HG02610 (cell line): ENCODE measurements around the gene HOXA10.

Source experiments
- ATAC-seq: cut with Tn5 transposase; IDR thresholded peaks from one replicate; pipeline ENCODE4 v1.9.1; 2021; ENCODE audit warnings: mild to moderate bottlenecking, moderate library complexity; ENCODE audit not compliant: unreplicated experiment

Gene HOXA10

DNA sequence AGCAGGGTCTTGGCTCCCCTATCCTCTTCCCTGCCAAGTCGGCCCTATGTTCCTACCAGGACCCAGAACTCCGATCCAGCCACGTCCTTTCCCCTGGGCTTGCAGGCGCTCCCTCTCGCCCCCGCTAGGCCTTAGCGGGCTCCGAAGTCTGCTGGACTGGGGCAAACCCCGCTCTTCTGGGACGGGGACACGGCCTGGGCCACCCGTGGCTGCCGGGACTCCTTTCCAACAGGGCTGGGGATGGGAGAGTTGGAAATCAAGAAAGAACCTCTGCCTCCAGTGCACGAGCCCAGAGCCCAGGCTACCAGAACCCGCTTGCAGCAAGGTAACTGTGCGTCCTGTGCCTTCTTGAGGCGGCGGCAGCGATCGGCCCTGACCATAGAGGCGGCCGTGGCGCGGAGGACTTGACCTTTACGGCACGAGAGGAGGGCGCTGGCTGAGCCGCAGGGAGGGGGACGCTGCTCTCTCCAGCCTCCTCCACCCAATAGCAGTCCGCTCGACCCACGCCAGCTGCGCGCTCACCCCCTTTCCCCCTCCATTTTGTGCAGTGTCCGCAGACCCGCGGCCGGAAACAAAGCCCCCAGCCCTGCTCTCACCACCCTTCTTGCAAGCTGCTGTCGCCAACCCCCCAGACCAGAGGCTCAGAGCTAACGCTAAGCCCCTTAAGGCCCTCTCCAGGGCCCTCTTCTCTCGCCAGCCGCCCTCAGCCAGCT is 17.9 kb upstream of the HOXA10 start:
- ATAC-seq = no peak

DNA sequence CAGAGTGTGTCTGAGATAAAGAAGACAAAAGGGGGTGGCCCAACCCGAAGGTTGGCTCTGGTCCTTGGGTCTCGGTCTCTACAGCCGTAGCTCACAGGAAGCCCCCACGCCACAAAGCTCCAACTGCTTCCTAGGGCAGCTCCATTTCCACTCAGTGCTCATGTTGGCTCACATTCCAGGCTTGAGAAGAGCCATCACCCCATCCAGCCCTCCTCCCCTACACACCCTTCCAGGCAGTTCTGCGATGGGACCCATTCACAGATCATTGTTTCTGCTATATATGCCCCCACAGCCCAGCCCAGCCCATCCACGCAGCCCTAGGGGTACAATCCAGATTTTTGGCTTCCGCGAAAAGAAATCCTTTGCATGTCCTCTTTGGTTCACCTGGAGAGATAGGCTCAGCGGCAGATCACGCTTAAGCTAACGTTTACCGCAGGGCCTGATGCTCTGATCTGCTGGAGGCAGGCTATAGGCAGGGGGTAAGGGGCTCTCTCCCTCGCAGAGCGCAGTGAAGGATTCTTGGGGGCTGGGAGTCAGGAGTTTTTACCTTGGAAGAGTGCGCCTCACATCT is 17.1 kb upstream of the HOXA10 start:
- no peak for ATAC-seq

DNA sequence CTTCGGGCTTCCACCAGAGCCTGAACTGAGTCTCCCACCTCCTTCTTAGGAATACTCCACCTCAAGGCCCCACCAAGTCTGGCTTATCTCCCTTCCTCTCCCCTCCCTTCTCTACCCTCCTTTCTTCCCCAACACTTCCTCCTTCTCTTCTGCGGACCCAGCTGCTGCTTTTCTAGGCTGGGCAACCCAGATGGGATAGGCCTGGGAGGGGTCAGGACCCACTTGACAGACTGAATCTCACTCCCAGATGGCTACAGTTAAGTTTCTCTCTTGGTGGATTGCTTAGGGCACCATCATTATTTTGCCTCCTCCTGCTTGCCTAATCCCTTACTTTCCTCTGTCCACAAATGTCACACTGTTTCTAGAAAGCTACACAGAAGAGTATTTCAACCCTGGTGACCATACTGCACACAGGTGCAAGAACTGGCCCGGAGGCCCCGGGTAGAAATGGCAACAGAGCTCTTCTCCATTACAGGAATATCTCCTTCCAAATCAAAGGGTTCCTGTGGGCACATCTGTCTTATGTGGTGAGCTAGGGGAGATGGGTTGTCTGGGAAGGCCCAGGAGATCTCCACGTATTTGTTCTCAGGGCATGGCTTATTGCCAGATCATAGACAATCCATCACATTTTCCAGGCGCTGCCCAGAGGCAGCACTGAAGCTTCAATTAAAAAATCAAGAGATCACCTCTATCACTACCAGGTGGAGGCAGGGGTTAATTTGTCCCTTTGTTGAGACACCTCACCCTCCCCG is 16.1 kb upstream of the HOXA10 start:
- no peak for ATAC-seq

DNA sequence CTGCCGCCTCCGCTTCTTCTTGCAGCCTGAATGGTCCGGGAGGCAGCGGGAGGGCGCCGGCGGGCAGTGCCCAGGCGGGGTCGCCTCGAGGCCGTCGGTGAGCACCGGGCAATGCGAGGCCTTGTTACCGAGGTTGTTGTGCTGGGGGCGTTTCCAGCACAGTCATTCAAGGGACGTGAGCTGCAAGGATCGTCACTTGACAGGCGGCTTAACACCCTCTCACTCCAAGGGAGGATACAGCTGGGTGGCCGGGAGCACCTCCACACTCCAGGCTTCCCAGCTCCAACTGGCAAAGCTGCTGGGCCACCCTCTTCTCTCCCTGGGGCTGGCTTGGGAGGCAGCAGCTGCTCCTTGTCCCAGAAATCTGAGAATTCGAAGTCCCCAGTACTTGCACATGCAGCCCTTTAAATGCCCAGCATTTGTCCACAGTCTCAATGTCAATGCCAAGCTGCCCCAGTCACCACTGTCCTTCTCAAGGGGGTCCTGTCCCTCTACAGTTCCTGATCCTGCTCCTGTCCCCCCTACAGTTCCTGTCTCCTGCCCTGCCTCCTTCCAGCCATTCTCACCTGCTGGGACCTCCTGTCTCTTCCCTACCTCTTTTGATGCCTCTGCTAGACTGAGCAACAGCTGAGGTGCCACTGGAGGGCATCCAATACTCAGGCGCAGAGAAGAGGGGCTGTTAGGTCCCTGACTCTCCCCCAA is 15.3 kb upstream of the HOXA10 start:
- ATAC-seq = no peak

DNA sequence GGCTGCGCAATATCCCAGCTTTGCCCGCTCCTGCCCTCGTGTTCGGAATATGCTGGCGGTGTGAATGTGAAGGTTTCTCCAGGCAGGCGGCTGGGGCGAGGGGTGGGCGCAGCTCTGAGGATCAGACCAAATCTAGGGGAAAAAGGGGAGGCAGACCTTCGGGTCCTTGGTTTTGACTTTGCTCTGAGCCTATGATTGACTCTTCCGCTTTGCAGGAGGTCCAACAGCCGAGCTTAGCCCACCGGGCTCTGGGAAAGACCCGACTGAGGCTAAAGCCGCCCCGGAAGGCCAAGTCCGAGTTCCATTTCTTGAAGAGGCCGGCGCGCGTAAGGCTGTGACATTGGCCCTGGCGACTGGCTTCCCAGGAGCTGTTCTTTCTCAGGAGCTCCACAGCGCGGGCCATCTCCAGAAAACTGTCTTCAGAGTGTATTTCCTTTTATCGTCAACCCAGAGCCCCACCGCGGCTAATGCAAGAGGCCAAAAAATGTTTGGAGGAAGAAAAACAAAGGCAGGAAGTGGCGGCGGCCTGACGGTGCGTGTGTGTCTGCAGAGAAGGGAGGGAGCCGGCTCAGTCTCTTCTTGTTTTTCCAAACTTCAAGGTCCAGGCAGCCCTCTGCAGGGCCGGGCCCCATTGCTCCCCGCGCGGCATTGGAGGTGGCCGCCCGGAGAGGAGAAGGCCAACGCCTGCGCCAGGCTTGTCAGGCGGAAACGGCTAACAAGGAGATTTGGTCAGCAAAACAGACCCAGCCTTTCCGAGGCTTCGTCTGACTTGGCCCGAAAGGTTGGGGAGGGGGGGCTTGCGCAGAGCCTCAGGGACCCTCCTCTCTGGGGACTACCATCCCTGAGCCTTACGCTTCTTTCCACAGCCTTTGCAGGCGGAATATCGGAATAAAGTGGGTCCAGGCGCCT is 14.5 kb upstream of the HOXA10 start:
- no peak for ATAC-seq

DNA sequence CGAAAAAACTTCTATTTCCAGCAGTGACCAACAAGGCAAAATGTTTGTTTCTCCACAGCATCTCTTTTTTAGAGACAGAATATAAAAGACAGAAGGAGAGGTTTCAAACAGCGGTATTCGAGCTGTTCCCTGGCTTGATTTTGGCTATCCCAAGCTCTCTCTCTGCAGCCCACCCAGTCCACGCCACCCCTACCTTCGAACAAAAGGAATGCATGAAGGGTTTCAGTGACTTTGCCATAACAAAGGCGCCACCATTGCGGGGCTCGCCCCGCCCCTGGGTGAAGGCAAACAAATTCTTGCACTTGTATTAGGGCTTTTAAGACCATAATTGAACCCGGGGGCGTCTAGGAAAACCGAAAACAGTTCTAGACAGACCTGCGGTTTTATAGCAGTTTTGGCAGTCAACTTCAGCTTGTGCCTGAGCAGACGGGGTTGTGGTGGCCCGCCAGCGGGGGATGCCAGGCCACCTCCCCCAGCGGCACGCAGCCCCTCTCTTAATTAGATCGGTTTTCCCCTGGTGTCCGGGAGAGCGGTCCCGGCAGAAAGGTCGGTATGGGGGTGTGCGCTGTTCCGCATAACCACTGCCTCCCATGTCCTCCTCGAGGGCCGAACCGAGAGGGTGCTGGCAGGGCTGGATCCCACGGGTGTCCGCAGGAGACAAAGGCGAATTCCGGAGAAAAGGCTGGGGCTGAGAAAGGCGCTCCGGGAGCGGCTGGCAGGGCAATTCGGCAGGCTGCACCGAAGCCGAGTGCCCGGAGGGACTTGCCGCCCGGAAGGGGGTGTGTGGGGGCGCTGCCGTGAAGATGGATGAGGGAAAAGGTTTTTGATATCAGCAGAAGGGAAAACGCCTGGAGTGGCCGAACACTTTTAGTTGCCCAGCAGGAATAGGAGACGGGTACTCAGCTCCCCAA is 13.6 kb upstream of the HOXA10 start:
- ATAC-seq = no peak

DNA sequence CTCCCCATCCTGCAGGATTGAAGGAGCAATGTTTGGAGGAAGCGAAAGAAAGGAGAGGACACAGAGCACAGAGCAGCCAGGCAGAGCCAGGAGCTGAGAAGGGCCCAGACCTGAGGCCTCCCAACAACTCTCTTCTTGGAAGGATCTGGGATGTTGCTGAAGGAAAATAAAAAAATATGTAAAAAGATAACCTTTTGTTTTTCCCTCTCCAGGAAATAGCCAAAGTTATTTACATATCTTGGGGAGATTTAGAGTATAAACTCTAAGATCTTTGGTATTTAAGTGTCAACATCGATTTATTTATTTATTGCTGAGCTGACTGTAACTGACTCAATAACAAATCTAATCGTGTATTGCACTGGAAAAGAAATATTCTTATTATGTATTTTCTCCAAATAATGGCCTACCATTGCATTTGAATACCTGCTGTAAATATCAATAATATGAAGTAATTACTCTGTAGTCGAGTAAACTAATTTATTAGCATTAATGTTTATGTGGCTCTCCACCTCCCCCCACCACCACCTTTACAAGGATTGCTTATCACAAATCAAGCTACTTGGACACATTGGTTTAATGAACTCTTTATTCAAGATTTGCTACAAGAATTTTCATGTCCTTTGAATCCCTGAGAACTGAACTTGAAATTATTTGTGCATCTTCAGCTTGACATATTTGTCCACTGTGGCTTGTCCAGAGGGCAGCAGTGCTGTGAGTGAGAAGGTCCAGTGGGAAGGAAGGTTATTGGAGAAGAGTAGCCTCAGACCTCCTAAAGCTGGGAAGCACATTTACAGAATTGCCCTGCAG is 12.8 kb upstream of the HOXA10 start:
- ATAC-seq = no peak

DNA sequence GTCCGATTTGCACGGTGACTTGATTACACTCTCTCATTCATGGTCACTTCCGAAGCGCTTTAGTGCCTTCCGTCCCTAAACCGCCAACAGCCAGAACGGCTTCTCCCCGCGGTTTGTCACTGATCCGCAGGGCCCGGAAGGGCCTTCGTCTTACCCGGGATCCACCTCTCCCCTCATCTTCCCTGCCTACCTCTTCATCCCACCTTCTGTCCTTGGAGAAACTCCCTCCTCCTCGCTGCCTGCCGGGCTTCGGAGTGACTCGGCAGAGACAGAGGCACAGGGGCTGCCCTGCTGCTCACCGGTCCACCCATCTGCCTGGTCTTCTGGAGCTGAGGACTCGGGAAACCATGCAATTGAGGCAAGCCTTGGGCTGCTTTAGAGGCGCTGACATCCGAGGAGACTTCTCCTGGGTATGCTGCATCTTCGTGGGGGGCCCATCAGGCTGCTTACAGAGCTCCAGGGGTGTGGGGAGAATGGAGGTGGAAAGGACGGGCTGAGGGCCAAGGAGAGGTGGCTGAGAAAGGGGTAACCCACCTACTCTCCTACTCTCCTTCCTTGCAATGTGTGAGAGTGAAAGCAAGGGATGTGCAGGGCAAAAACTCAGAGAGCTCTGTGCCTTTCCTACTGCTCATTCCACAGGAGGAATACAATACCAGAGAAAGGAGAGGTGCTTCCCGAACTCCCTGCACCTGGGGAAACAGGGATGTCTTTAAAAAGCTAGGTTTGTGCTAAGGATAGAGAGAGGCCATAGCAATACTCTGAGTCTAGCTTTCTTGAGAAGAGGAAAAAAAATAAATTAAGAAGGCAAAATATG is 11.9 kb upstream of the HOXA10 start:
- no peak for ATAC-seq

DNA sequence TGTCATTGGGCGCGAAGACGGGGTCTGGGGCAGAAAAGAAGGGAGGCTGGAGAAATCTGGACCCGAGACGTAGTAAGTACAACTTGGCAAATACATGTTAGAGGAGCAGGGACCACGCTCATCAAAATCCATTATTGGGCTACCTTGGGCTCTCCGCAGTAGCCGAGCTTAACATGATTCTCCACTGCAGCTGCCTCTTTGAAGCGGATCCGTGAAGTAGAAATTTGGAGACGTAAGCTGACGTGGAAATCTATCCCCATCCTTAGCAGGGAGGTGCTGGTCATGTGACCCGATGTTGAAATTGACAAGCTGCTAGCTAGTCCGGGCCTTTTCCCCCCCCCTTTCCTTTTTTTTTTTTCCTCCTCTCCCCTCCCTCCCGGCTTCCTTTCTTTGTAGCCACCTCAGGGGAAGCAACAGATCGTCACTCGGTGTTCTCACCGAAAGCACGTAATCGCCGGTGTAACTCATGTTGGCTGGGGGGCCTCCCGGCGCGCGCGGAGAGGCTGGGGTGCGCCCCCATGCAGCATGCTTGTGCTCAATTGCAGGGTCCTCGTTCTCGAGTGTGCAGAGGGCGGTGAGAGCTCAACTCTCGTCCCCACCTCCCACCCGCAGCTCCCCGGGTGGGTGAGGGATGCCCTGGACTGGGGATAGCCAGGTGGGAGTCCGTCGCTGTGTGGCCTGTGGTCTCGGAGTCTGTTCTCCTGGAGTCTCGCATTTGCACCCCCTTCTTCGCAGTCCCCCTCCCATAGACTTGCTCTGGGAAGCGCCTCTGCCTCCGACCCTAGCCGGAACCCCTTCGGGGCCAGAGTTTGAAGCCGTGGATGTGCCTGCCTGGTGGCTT is 11.1 kb upstream of the HOXA10 start, which contains the start of gene HOXA11:
HOXA11 (minus strand) TSS at position 220 of the 841 bp plus-strand sequence; CDS start at position 132, 88 bp downstream.
- ATAC-seq = no peak

DNA sequence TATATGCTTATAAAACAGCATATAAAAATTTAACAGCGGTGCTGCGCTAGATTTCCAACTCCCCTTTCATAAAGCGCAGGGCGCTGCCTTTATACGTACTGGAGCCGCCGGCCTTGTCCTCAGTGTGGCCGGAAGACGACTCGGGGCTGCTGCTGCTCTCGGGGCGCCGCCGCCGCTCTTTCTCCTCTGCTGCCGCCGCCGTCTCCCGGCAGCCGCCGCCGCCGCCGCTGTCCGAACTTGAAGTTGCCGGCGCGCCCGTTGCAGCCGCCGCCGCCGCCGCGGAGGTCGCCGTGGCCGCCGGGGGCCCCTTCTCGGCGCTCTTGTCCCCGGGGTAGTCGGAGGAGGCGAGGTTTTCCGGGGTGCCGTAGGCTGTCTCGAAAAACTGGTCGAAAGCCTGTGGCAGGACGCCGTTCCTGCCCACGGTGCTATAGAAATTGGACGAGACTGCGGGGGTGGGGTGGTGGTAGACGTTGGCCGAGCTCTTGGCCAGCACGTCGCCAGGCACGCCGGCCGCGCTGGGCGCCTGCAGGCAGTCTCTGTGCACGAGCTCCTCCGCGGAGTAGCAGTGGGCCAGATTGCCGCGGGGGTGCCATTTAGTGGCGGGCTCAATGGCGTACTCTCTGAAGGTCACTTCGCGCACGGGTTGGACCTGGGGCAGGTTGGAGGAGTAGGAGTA is 10.4 kb upstream of the HOXA10 start:
- no peak for ATAC-seq

DNA sequence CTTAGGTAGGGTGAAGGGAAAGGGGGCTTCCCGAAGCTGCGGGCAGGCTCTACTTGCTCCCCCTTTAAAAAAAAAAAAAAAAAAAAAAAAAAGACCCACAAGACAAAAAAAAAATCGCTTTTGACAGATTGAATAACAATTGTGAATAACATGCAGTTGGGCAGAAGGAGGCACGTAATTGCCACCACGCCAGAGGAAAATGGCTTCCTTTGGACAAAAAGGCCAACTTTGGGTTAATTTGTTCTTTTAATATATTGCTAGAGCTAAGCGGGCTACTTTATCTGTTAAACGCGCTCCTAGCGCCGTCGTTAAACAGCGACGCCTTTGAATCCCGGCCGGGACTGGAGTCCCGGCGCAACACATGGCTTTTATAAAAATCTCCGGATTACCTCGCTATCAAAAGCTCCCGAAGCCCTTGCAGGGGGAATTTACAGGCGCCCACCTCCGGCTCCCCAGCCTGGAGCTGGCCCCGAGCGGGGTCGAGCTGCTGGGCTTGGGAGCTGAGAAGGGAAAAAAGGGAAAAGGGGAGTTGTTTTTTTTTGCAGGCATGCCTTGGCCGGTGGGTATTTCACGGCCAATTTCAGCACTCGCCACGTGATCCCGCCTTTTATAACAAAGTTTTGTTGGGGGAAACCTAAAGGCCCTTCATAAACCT is 9.7 kb upstream of the HOXA10 start:
- no peak for ATAC-seq

DNA sequence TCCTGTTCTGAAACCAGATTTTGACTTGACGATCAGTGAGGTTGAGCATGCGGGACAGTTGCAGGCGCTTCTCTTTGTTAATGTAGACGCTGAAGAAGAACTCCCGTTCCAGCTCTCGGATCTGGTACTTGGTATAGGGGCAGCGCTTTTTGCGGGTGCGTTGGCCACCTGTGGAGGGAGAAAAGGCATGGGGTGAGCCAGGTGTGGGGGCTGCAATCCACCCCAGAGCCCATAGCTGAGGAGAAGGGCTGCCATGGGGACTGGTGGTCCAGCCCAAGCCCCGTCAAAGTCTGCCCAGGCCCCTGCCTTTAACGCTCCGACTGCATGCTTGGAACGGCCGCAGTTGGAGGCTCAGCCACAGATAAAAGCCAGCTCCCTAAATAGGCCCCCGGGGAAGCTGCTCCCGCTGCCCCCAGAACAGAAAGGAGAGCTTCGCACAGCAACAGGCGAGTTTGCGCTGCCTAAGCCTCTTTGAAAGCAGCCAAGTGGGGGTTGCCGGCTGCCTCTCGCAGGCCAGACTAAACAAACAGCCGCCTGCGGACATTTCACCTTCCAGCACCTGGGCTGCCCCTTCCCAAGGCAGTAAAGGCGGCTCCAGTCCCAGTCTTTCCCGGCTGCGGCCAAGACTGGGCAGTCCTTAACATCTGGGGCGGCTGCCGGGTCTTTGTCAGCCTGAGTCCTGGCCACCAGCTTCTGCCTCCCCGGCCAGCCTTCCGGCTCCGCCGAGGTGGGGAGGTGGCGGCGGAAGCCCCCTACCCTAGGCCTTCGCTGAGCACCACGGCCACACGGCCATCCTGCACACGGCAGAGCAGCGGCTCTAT is 9.0 kb upstream of the HOXA10 start:
- no peak for ATAC-seq

DNA sequence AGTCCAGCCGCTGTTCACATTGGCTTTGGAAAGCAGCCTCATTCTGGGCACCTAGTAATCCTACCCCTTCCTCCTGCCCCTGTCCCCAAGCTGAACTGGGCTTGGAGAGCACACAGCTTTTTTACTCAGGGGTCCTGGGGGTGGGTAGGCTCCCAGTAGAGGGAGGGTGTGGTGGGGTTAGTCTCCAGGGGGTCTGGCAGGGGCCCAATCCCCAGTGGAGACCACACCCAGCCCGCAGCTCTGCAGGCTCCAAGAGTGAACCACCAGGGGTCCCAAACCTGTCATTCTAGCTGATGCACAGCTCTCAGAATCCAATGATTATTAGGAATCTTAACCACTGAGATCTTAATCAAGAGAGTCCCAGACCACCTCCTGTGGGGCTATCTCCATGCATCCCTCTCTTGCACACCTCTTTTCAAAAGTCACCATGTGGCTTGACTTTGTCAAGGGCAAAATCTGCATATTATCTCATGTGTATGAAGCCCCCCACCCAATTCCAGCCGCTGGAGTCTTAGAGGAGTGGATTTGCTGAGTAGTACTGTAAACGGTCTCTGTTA is 8.2 kb upstream of the HOXA10 start:
- no peak for ATAC-seq

DNA sequence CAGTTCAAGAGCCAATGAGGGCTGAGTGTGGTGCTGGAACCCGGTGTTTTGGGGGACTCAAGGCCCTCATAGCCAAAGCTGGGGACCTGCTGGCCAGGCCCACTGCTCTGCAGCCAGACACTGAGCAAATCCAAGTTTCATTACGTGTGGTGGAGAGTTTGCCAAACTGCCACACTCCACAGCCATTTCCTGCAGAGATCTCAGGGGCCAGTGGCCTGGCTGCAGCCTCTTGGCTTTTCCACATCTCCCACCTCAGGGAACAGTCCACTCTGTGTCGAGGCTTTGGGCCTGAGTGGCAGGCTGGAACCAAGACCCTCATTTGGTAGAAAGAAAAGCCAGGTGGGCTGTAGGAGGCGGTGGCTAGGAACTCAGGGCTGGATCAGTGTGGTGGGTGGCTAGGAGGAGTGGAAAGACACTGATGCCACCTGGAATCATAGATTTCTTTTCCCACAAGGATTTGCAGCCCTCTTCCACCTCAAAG is 7.7 kb upstream of the HOXA10 start:
- ATAC-seq = no peak
